H1 (cell line): ENCODE data around the gene TBX2. TPM values are rescaled to one million over a fixed set of nuclear protein-coding genes. Genes with fewer than 3 reads are reported as not detected.

Source experiments
- CTCF ChIA-PET: fragments of 300-600 bp; sonication (Branson Sonifier 250); formaldehyde crosslinking; loops from one replicate; lab custom pipeline; 2021; ENCODE audit not compliant: partially characterized antibody; lab: Charles Lee
- POLR2A ChIA-PET: fragments of 300-600 bp; sonication (Branson Sonifier 250); formaldehyde crosslinking; loops from one replicate; lab custom pipeline; 2021; ENCODE audit warnings: inconsistent platforms; ENCODE audit not compliant: partially characterized antibody; lab: Charles Lee
- DNase-seq, 2 experiments: peaks; one replicate each; pipeline versions ENCODE4 v3.0.0 to v3.0.0-alpha.2; 2010 to 2022; ENCODE audit warnings: low spot score in 2 of 2, low read depth in 1 of 2, mixed read lengths in 1 of 2
- FAIRE-seq: peaks from 2 replicates; lab custom pipeline; 2011; peaks lifted over from hg19 to GRCh38; lab: Jason Lieb, UNC
- H2AFZ ChIP-seq: 2 replicates; pipeline ENCODE4 v1.8.1; 2012; ENCODE audit warnings: low read length, inconsistent platforms
- H2AK5ac ChIP-seq: 2 replicates; pipeline ENCODE4 v1.6.1; 2013; ENCODE audit warnings: low read depth, low read length
- H2BK120ac ChIP-seq: replicated peaks from 2 replicates; pipeline ENCODE3; 2013; ENCODE audit warnings: low read depth, low read length, inconsistent platforms
- H2BK12ac ChIP-seq: 2 replicates; pipeline ENCODE4 v1.6.1; 2013; ENCODE audit warnings: low read depth, low read length
- H2BK15ac ChIP-seq: 2 replicates; pipeline ENCODE4 v1.6.1; 2013; ENCODE audit warnings: low read length
- H2BK20ac ChIP-seq: 2 replicates; pipeline ENCODE4 v1.6.1; 2013; ENCODE audit warnings: low read length
- H2BK5ac ChIP-seq: 2 replicates; pipeline ENCODE4 v1.6.1; 2013; ENCODE audit warnings: low read depth, low read length
- H3K14ac ChIP-seq: 2 replicates; pipeline ENCODE4 v1.6.1; 2013; ENCODE audit warnings: inconsistent platforms; ENCODE audit not compliant: insufficient read length
- H3K18ac ChIP-seq: 2 replicates; pipeline ENCODE4 v1.6.1; 2013; ENCODE audit warnings: low read length; ENCODE audit errors: extremely low read depth
- H3K23ac ChIP-seq: 2 replicates; pipeline ENCODE4 v1.6.1; 2013; ENCODE audit warnings: inconsistent platforms; ENCODE audit not compliant: insufficient read length
- H3K23me2 ChIP-seq: 2 replicates; pipeline ENCODE4 v1.6.1; 2013; ENCODE audit warnings: low read depth, low read length
- H3K27ac ChIP-seq: 2 replicates; pipeline ENCODE4 v1.6.1; 2011; ENCODE audit warnings: low read depth, low read length, inconsistent platforms
- H3K27me3 ChIP-seq, 4 experiments: replicated peaks in 1 of 4; 1 replicate in 1 of 4; 2 replicates in 3 of 4; pipeline versions ENCODE4 v1.6.1 to v1.8.1; 2011 to 2013; ENCODE audit warnings: low read length in 3 of 4, mild to moderate bottlenecking in 3 of 4, inconsistent platforms in 2 of 4, mixed read lengths in 2 of 4, moderate library complexity in 1 of 4; ENCODE audit not compliant: control insufficient read depth in 3 of 4, insufficient read depth in 3 of 4; ENCODE audit errors: extremely low read depth in 1 of 4
- H3K36me3 ChIP-seq, 4 experiments: 2 replicates each; pipeline versions ENCODE4 v1.6.1 to v1.8.1; 2011 to 2013; ENCODE audit warnings: mild to moderate bottlenecking in 4 of 4, low read length in 3 of 4, moderate library complexity in 2 of 4, control low read depth in 1 of 4, inconsistent platforms in 1 of 4; ENCODE audit not compliant: insufficient read depth in 4 of 4, control insufficient read depth in 2 of 4
- H3K4ac ChIP-seq: replicated peaks from 2 replicates; pipeline ENCODE3; 2013; ENCODE audit warnings: low read length, low read depth, mixed read lengths, inconsistent platforms; ENCODE audit not compliant: insufficient read length
- H3K4me1 ChIP-seq, 4 experiments: replicated peaks in 1 of 4; 1 replicate in 1 of 4; 2 replicates in 3 of 4; pipeline versions ENCODE4 v1.6.1 to v1.8.1; 2011 to 2013; ENCODE audit warnings: low read length in 3 of 4, inconsistent platforms in 2 of 4, mixed read lengths in 1 of 4; ENCODE audit not compliant: insufficient read depth in 4 of 4, control insufficient read depth in 3 of 4
- H3K4me2 ChIP-seq, 2 experiments: 2 replicates each; pipeline versions ENCODE4 v1.6.1 to v1.8.1; 2011 to 2013; ENCODE audit warnings: low read depth in 2 of 2, low read length in 2 of 2, control low read depth in 1 of 2, inconsistent platforms in 1 of 2, mild to moderate bottlenecking in 1 of 2; ENCODE audit not compliant: insufficient read depth in 1 of 2
- H3K4me3 ChIP-seq, 4 experiments: fragments of 200-600, 300-600 bp in 1 of 4; sonication (generic), shearing (Covaris generic), sonication (Bioruptor Twin) in 1 of 4; 2 replicates each; pipeline versions ENCODE4 v1.5.1 to v1.8.1; 2011 to 2016; ENCODE audit warnings: low read length in 4 of 4, low read depth in 3 of 4, control low read depth in 2 of 4, inconsistent platforms in 2 of 4, mild to moderate bottlenecking in 2 of 4, mixed read lengths in 1 of 4, moderate library complexity in 1 of 4; ENCODE audit not compliant: insufficient read depth in 2 of 4; ENCODE audit errors: extremely low read depth in 1 of 4
- H3K56ac ChIP-seq: replicated peaks from 2 replicates; pipeline ENCODE3; 2013; ENCODE audit warnings: low read depth, mild to moderate bottlenecking, mixed read lengths, low read length, inconsistent platforms; ENCODE audit not compliant: insufficient read length
- H3K79me1 ChIP-seq: 2 replicates; pipeline ENCODE4 v1.6.1; 2013; ENCODE audit warnings: low read depth, low read length, control low read depth
- H3K79me2 ChIP-seq, 2 experiments: 2 replicates each; pipeline versions ENCODE4 v1.6.1 to v1.8.1; 2012 to 2013; ENCODE audit warnings: low read length in 2 of 2, mild to moderate bottlenecking in 2 of 2, inconsistent platforms in 1 of 2; ENCODE audit not compliant: insufficient read depth in 2 of 2, control insufficient read depth in 1 of 2
- H3K9ac ChIP-seq, 4 experiments: replicated peaks in 1 of 4; 1 replicate in 1 of 4; 2 replicates in 3 of 4; pipeline versions ENCODE4 v1.6.1 to v1.8.1; 2011 to 2013; ENCODE audit warnings: low read depth in 3 of 4, low read length in 3 of 4, control low read depth in 2 of 4, mild to moderate bottlenecking in 2 of 4, moderate library complexity in 2 of 4, inconsistent platforms in 1 of 4; ENCODE audit errors: extremely low read depth in 1 of 4
- H3K9me3 ChIP-seq, 2 experiments: 2 replicates each; pipeline versions ENCODE4 v1.6.1 to v1.8.1; 2012 to 2013; ENCODE audit warnings: mild to moderate bottlenecking in 2 of 2, moderate library complexity in 2 of 2, control low read depth in 1 of 2, inconsistent platforms in 1 of 2, low read depth in 1 of 2, low read length in 1 of 2, mixed read lengths in 1 of 2; ENCODE audit not compliant: insufficient read depth in 2 of 2
- H4K20me1 ChIP-seq, 2 experiments: replicated peaks in 1 of 2; 2 replicates each; pipeline versions ENCODE3 to v1.8.1; 2011 to 2013; ENCODE audit warnings: inconsistent platforms in 2 of 2, low read length in 2 of 2, mild to moderate bottlenecking in 1 of 2; ENCODE audit not compliant: insufficient read depth in 2 of 2, control insufficient read depth in 1 of 2
- H4K5ac ChIP-seq: 2 replicates; pipeline ENCODE4 v1.6.1; 2013; ENCODE audit warnings: low read length, low read depth, mixed read lengths, inconsistent platforms; ENCODE audit not compliant: insufficient read length
- H4K8ac ChIP-seq: 2 replicates; pipeline ENCODE4 v1.8.0; 2013; ENCODE audit warnings: mild to moderate bottlenecking, moderate library complexity, low read length, inconsistent platforms; ENCODE audit not compliant: insufficient read depth; ENCODE audit errors: extremely low read depth
- H4K91ac ChIP-seq: replicated peaks from 2 replicates; pipeline ENCODE3; 2013; ENCODE audit warnings: low read length, mixed read lengths, inconsistent platforms; ENCODE audit not compliant: insufficient read length
- CBX8 ChIP-seq: fragments of 300-800, 300-1000 bp; sonication (generic); IDR thresholded peaks from 2 replicates; pipeline ENCODE4 v1.7.1; 2016; ENCODE audit warnings: low read depth, low read length, borderline replicate concordance
- EZH2 ChIP-seq: fragments of 200-600 bp; sonication (generic); IDR thresholded peaks from 2 replicates; pipeline ENCODE4 v1.7.1; 2012; ENCODE audit warnings: low read depth, mild to moderate bottlenecking, moderate library complexity, low read length, inconsistent platforms; ENCODE audit not compliant: severe bottlenecking
- RAD21 ChIP-seq, 2 experiments: IDR thresholded peaks in 1 of 2; conservative IDR thresholded peaks in 1 of 2; 2 replicates each; pipeline ENCODE4 v1.6.1; 2011; ENCODE audit warnings: low read depth in 2 of 2, low read length in 2 of 2, improper control_type of control experiment in 1 of 2, inconsistent platforms in 1 of 2, mild to moderate bottlenecking in 1 of 2, moderate library complexity in 1 of 2
- RNF2 ChIP-seq: fragments of 200-900, 300-1000 bp; sonication (generic); IDR thresholded peaks from 2 replicates; pipeline ENCODE4 v1.7.1; 2016; ENCODE audit warnings: borderline replicate concordance, low read depth, mild to moderate bottlenecking, antibody characterized with exemption, low read length; ENCODE audit not compliant: poor library complexity, severe bottlenecking; ENCODE audit errors: missing control alignments
- SUZ12 ChIP-seq: fragments of 200-600 bp; sonication (generic); IDR thresholded peaks from 2 replicates; pipeline ENCODE4 v1.6.1; 2012; ENCODE audit warnings: mild to moderate bottlenecking, inconsistent platforms, low read length, moderate library complexity, mixed read lengths
- TEAD4 ChIP-seq: IDR thresholded peaks from 2 replicates; pipeline ENCODE4 v1.6.1; 2012; ENCODE audit warnings: low read depth, low read length, inconsistent platforms, mixed read lengths
- WGBS, 2 experiments: shearing (Covaris generic) in 1 of 2; methylation state at CpG; one replicate each; pipeline versions ENCODE4 v1.1.6 to v1.1.7; 2013 to 2015; ENCODE audit warnings: low lambda C conversion rate in 2 of 2, mixed read lengths in 2 of 2, inconsistent platforms in 1 of 2, low coverage in 1 of 2, missing lambda C conversion rate in 1 of 2; ENCODE audit not compliant: insufficient replicate concordance in 2 of 2, insufficient coverage in 1 of 2, insufficient read length in 1 of 2; ENCODE audit errors: extremely low coverage in 1 of 2, missing lambda C conversion rate in 1 of 2; 5-methylcytosine and 5-hydroxymethylcytosine counted together
- polyA plus RNA-seq, 7 experiments: library from polyadenylated mRNA; depleted of rRNA in 3 of 7; stranded (reverse) in 5 of 7; unstranded in 2 of 7; fragments of >200 nt in 5 of 7; fragments of 200-250 nt in 2 of 7; gene quantifications; 1 replicate in 5 of 7; 2 replicates in 1 of 7; 4 replicates in 1 of 7; pipeline versions ENCODE4 v1.2.1 to v1.2.3, GENCODE V29; 2011 to 2013; ENCODE audit warnings: missing spikeins in 2 of 7, mixed read lengths in 2 of 7
- total RNA-seq: library from RNA; stranded (reverse); fragmentation: NEBNext Ultra II Directional; extraction: Animal tissue kit (Norgen Biotek cat#: 25700); gene quantifications from 2 replicates; pipeline ENCODE4 v1.2.1, GENCODE V29; 2021

Gene TBX2
- total and polyA plus RNA-seq, 2 of the 8 experiments (the other 6 are each of a cell fraction or from before 2014, with no cell fraction given): not detected

GRCh38 chr17:61457226-61457983 is 57.8 kb downstream of the TBX2 start:
- H3K23ac ChIP-seq: no peak overlapping the region
- H3K9me3 ChIP-seq: peaks cover 0 to 4% of the 10 kb centered on the region in 2 experiments; a peak in 1 of 4 replicates
- peaks cover 1% of the 10 kb centered on the region; the same call in 1 of the 2 replicates for H3K23me2 ChIP-seq
- no peak overlapping the region for H3K9ac ChIP-seq
- peak overlapping the region; percentile 1 to 47 (median 2); a peak in 4 of 8 replicates for H3K4me3 ChIP-seq
- H3K14ac ChIP-seq: no peak overlapping the region
- H2AK5ac ChIP-seq: no peak overlapping the region
- peak overlapping the region; percentile 72; the same call in 1 of the 2 replicates for H4K8ac ChIP-seq
- no peak overlapping the region for H3K56ac ChIP-seq
- H2AFZ ChIP-seq: no peak overlapping the region
- no peaks in the 10 kb centered on the region for H3K79me1 ChIP-seq
- H2BK5ac ChIP-seq: no peak overlapping the region
- FAIRE-seq (no peak), DNase-seq (peak in 1 of 2 experiments; percentile 63)
- no peak overlapping the region for H3K4ac ChIP-seq
- H3K18ac ChIP-seq: no peak overlapping the region
- peaks cover 0 to 20% (median 0%) of the 10 kb centered on the region in 4 experiments; a peak in 1 of 8 replicates for H3K36me3 ChIP-seq
- peak overlapping the region; percentile 26 to 44 for H3K4me2 ChIP-seq
- H4K5ac ChIP-seq: no peak overlapping the region
- peaks cover 91 to 100% (median 97%) of the 10 kb centered on the region in 4 experiments for H3K27me3 ChIP-seq
- H4K20me1 ChIP-seq: peaks cover 23 to 30% of the 10 kb centered on the region in 2 experiments
- WGBS, 2 experiments: 9% methylated on average over 32 of the region's 39 CpGs; no CpG with 5 or more reads in 1 of the 2 experiments
- no peak overlapping the region for H3K27ac ChIP-seq
- TF ChIP-seq SUZ12: peak; percentile 75; the same call in 1 of the 2 replicates
- no peak for TF ChIP-seq TEAD4
- peak; percentile 99 for TF ChIP-seq CBX8
- peak; percentile 78 for TF ChIP-seq EZH2
- no peak for TF ChIP-seq RAD21 (IDR thresholded peaks at IDR 0.05 in 1 of 2, conservative IDR thresholded peaks at IDR 0.05 in 1 of 2; ENCODE audit: low read depth in 2 of 2, low read length in 2 of 2)
- peak; percentile 94 for TF ChIP-seq RNF2
- H4K91ac ChIP-seq: no peak overlapping the region
- H2BK20ac ChIP-seq: no peak overlapping the region
- 0 out of 2 replicates have a peak overlapping the region, but pooled peaks have one; percentile 50 for H2BK12ac ChIP-seq
- no peak overlapping the region for H2BK15ac ChIP-seq
- H3K4me1 ChIP-seq: peaks cover 2 to 26% (median 9%) of the 10 kb centered on the region in 4 experiments; a peak in 6 of 7 replicates
- no peaks in the 10 kb centered on the region for H3K79me2 ChIP-seq
- CTCF ChIA-PET: interaction anchor here (0.9 to 11.6 kb wide), 7 partner anchors 10 to 117 kb away, joined by 3 to 136 read pairs (median 5); partner anchors contain the start of gene TBX2
- POLR2A ChIA-PET: interaction anchor here (1.6 to 1.7 kb wide), 2 partner anchors 51 to 62 kb away, joined by 3 to 4 read pairs; no protein-coding TSS in a partner anchor
- H2BK120ac ChIP-seq: no peak overlapping the region
